ENCODE data around the gene TMC5.
A peak's percentile ranks its signal among the peaks of the same experiment; 100 is the strongest.
"Not testable (repeated sequence)": the region's sequence is repeated elsewhere in the genome, so short reads cannot be mapped to it uniquely, and the experiment has no call there.

The TMC5 gene

GRCh38 chr16:19417640-19418039 lies at the start of gene TMC5:
Gene TMC5, plus strand, starts transcription at chr16:19417883. Its CDS starts 22,156 bp downstream, at chr16:19440039.
- no peak for DNase-seq

GRCh38 chr16:19372541-19372940 lies 45.1 kb upstream of the TMC5 start:
- DNase-seq, result not testable (repeated sequence)

- no peak for DNase-seq
Measured at GRCh38 chr16:19374402-19374801, 43.3 kb upstream of the TMC5 start.

- DNase-seq, result peak; percentile 8 to 24
Measured at GRCh38 chr16:19375561-19376158, 42.0 kb upstream of the TMC5 start.

- no peak for DNase-seq
Measured at GRCh38 chr16:19377864-19378263, 39.8 kb upstream of the TMC5 start.

- no peak for DNase-seq
Measured at GRCh38 chr16:19378511-19378910, 39.2 kb upstream of the TMC5 start.

- no peak for DNase-seq
Measured at GRCh38 chr16:19379838-19380237, 37.8 kb upstream of the TMC5 start.

GRCh38 chr16:19380328-19380727 lies 37.4 kb upstream of the TMC5 start:
- DNase-seq, result no peak

GRCh38 chr16:19382084-19382801 lies 35.4 kb upstream of the TMC5 start:
- no peak for DNase-seq

GRCh38 chr16:19382887-19383816 lies 34.5 kb upstream of the TMC5 start:
- peak in 1 of 2 donors; percentile 3 for DNase-seq

- DNase-seq, result no peak
Measured at GRCh38 chr16:19384656-19385055, 33.0 kb upstream of the TMC5 start.

- no peak for DNase-seq
Measured at GRCh38 chr16:19386525-19386924, 31.2 kb upstream of the TMC5 start.

GRCh38 chr16:19389246-19389645 lies 28.4 kb upstream of the TMC5 start:
- no peak for DNase-seq

GRCh38 chr16:19391185-19391776 lies 26.4 kb upstream of the TMC5 start:
- not testable (repeated sequence) for DNase-seq

GRCh38 chr16:19392352-19392751 lies 25.3 kb upstream of the TMC5 start:
- DNase-seq, result no peak

- DNase-seq, result no peak
Measured at GRCh38 chr16:19393226-19394111, 24.2 kb upstream of the TMC5 start.

GRCh38 chr16:19395646-19396267 lies 21.9 kb upstream of the TMC5 start:
- DNase-seq, result not testable (repeated sequence)

- no peak for DNase-seq
Measured at GRCh38 chr16:19396555-19397011, 21.1 kb upstream of the TMC5 start.

- DNase-seq, result not testable (repeated sequence)
Measured at GRCh38 chr16:19397373-19397772, 20.3 kb upstream of the TMC5 start.

GRCh38 chr16:19400711-19401110 lies 17.0 kb upstream of the TMC5 start:
- DNase-seq, result no peak

- no peak for DNase-seq
Measured at GRCh38 chr16:19406891-19407491, 10.7 kb upstream of the TMC5 start.
